H1 (cell line): ENCODE results near the gene ASZ1. TPM values are rescaled to one million over a fixed set of nuclear protein-coding genes. Genes with fewer than 3 reads are reported as not detected.

Experiments
- CTCF ChIA-PET: fragments of 300-600 bp; sonication (Branson Sonifier 250); formaldehyde crosslinking; loops from one replicate; lab custom pipeline; 2021; ENCODE audit not compliant: partially characterized antibody; lab: Charles Lee
- POLR2A ChIA-PET: fragments of 300-600 bp; sonication (Branson Sonifier 250); formaldehyde crosslinking; loops from one replicate; lab custom pipeline; 2021; ENCODE audit warnings: inconsistent platforms; ENCODE audit not compliant: partially characterized antibody; lab: Charles Lee
- DNase-seq, 2 experiments: peaks; one replicate each; pipeline versions ENCODE4 v3.0.0 to v3.0.0-alpha.2; 2010 to 2022; ENCODE audit warnings: low spot score in 2 of 2, low read depth in 1 of 2, mixed read lengths in 1 of 2
- FAIRE-seq: peaks from 2 replicates; lab custom pipeline; 2011; peaks lifted over from hg19 to GRCh38; lab: Jason Lieb, UNC
- H2AFZ ChIP-seq: 2 replicates; pipeline ENCODE4 v1.8.1; 2012; ENCODE audit warnings: low read length, inconsistent platforms
- H2AK5ac ChIP-seq: 2 replicates; pipeline ENCODE4 v1.6.1; 2013; ENCODE audit warnings: low read depth, low read length
- H2BK120ac ChIP-seq: replicated peaks from 2 replicates; pipeline ENCODE3; 2013; ENCODE audit warnings: low read depth, low read length, inconsistent platforms
- H2BK12ac ChIP-seq: 2 replicates; pipeline ENCODE4 v1.6.1; 2013; ENCODE audit warnings: low read depth, low read length
- H2BK15ac ChIP-seq: 2 replicates; pipeline ENCODE4 v1.6.1; 2013; ENCODE audit warnings: low read length
- H2BK20ac ChIP-seq: 2 replicates; pipeline ENCODE4 v1.6.1; 2013; ENCODE audit warnings: low read length
- H2BK5ac ChIP-seq: 2 replicates; pipeline ENCODE4 v1.6.1; 2013; ENCODE audit warnings: low read depth, low read length
- H3K14ac ChIP-seq: 2 replicates; pipeline ENCODE4 v1.6.1; 2013; ENCODE audit warnings: inconsistent platforms; ENCODE audit not compliant: insufficient read length
- H3K18ac ChIP-seq: 2 replicates; pipeline ENCODE4 v1.6.1; 2013; ENCODE audit warnings: low read length; ENCODE audit errors: extremely low read depth
- H3K23ac ChIP-seq: 2 replicates; pipeline ENCODE4 v1.6.1; 2013; ENCODE audit warnings: inconsistent platforms; ENCODE audit not compliant: insufficient read length
- H3K23me2 ChIP-seq: 2 replicates; pipeline ENCODE4 v1.6.1; 2013; ENCODE audit warnings: low read depth, low read length
- H3K27ac ChIP-seq: 2 replicates; pipeline ENCODE4 v1.6.1; 2011; ENCODE audit warnings: low read depth, low read length, inconsistent platforms
- H3K27me3 ChIP-seq, 4 experiments: replicated peaks in 1 of 4; 1 replicate in 1 of 4; 2 replicates in 3 of 4; pipeline versions ENCODE4 v1.6.1 to v1.8.1; 2011 to 2013; ENCODE audit warnings: low read length in 3 of 4, mild to moderate bottlenecking in 3 of 4, inconsistent platforms in 2 of 4, mixed read lengths in 2 of 4, moderate library complexity in 1 of 4; ENCODE audit not compliant: control insufficient read depth in 3 of 4, insufficient read depth in 3 of 4; ENCODE audit errors: extremely low read depth in 1 of 4
- H3K36me3 ChIP-seq, 4 experiments: 2 replicates each; pipeline versions ENCODE4 v1.6.1 to v1.8.1; 2011 to 2013; ENCODE audit warnings: mild to moderate bottlenecking in 4 of 4, low read length in 3 of 4, moderate library complexity in 2 of 4, control low read depth in 1 of 4, inconsistent platforms in 1 of 4; ENCODE audit not compliant: insufficient read depth in 4 of 4, control insufficient read depth in 2 of 4
- H3K4ac ChIP-seq: replicated peaks from 2 replicates; pipeline ENCODE3; 2013; ENCODE audit warnings: low read length, low read depth, mixed read lengths, inconsistent platforms; ENCODE audit not compliant: insufficient read length
- H3K4me1 ChIP-seq, 4 experiments: replicated peaks in 1 of 4; 1 replicate in 1 of 4; 2 replicates in 3 of 4; pipeline versions ENCODE4 v1.6.1 to v1.8.1; 2011 to 2013; ENCODE audit warnings: low read length in 3 of 4, inconsistent platforms in 2 of 4, mixed read lengths in 1 of 4; ENCODE audit not compliant: insufficient read depth in 4 of 4, control insufficient read depth in 3 of 4
- H3K4me2 ChIP-seq, 2 experiments: 2 replicates each; pipeline versions ENCODE4 v1.6.1 to v1.8.1; 2011 to 2013; ENCODE audit warnings: low read depth in 2 of 2, low read length in 2 of 2, control low read depth in 1 of 2, inconsistent platforms in 1 of 2, mild to moderate bottlenecking in 1 of 2; ENCODE audit not compliant: insufficient read depth in 1 of 2
- H3K4me3 ChIP-seq, 4 experiments: fragments of 200-600, 300-600 bp in 1 of 4; sonication (generic), shearing (Covaris generic), sonication (Bioruptor Twin) in 1 of 4; 2 replicates each; pipeline versions ENCODE4 v1.5.1 to v1.8.1; 2011 to 2016; ENCODE audit warnings: low read length in 4 of 4, low read depth in 3 of 4, control low read depth in 2 of 4, inconsistent platforms in 2 of 4, mild to moderate bottlenecking in 2 of 4, mixed read lengths in 1 of 4, moderate library complexity in 1 of 4; ENCODE audit not compliant: insufficient read depth in 2 of 4; ENCODE audit errors: extremely low read depth in 1 of 4
- H3K56ac ChIP-seq: replicated peaks from 2 replicates; pipeline ENCODE3; 2013; ENCODE audit warnings: low read depth, mild to moderate bottlenecking, mixed read lengths, low read length, inconsistent platforms; ENCODE audit not compliant: insufficient read length
- H3K79me1 ChIP-seq: 2 replicates; pipeline ENCODE4 v1.6.1; 2013; ENCODE audit warnings: low read depth, low read length, control low read depth
- H3K79me2 ChIP-seq, 2 experiments: 2 replicates each; pipeline versions ENCODE4 v1.6.1 to v1.8.1; 2012 to 2013; ENCODE audit warnings: low read length in 2 of 2, mild to moderate bottlenecking in 2 of 2, inconsistent platforms in 1 of 2; ENCODE audit not compliant: insufficient read depth in 2 of 2, control insufficient read depth in 1 of 2
- H3K9ac ChIP-seq, 4 experiments: replicated peaks in 1 of 4; 1 replicate in 1 of 4; 2 replicates in 3 of 4; pipeline versions ENCODE4 v1.6.1 to v1.8.1; 2011 to 2013; ENCODE audit warnings: low read depth in 3 of 4, low read length in 3 of 4, control low read depth in 2 of 4, mild to moderate bottlenecking in 2 of 4, moderate library complexity in 2 of 4, inconsistent platforms in 1 of 4; ENCODE audit errors: extremely low read depth in 1 of 4
- H3K9me3 ChIP-seq, 2 experiments: 2 replicates each; pipeline versions ENCODE4 v1.6.1 to v1.8.1; 2012 to 2013; ENCODE audit warnings: mild to moderate bottlenecking in 2 of 2, moderate library complexity in 2 of 2, control low read depth in 1 of 2, inconsistent platforms in 1 of 2, low read depth in 1 of 2, low read length in 1 of 2, mixed read lengths in 1 of 2; ENCODE audit not compliant: insufficient read depth in 2 of 2
- H4K20me1 ChIP-seq, 2 experiments: replicated peaks in 1 of 2; 2 replicates each; pipeline versions ENCODE3 to v1.8.1; 2011 to 2013; ENCODE audit warnings: inconsistent platforms in 2 of 2, low read length in 2 of 2, mild to moderate bottlenecking in 1 of 2; ENCODE audit not compliant: insufficient read depth in 2 of 2, control insufficient read depth in 1 of 2
- H4K5ac ChIP-seq: 2 replicates; pipeline ENCODE4 v1.6.1; 2013; ENCODE audit warnings: low read length, low read depth, mixed read lengths, inconsistent platforms; ENCODE audit not compliant: insufficient read length
- H4K8ac ChIP-seq: 2 replicates; pipeline ENCODE4 v1.8.0; 2013; ENCODE audit warnings: mild to moderate bottlenecking, moderate library complexity, low read length, inconsistent platforms; ENCODE audit not compliant: insufficient read depth; ENCODE audit errors: extremely low read depth
- H4K91ac ChIP-seq: replicated peaks from 2 replicates; pipeline ENCODE3; 2013; ENCODE audit warnings: low read length, mixed read lengths, inconsistent platforms; ENCODE audit not compliant: insufficient read length
- BRCA1 ChIP-seq: IDR thresholded peaks from 2 replicates; pipeline ENCODE4 v1.6.1; 2012; ENCODE audit warnings: low read depth, low read length, improper control_type of control experiment
- CBX8 ChIP-seq: fragments of 300-800, 300-1000 bp; sonication (generic); IDR thresholded peaks from 2 replicates; pipeline ENCODE4 v1.7.1; 2016; ENCODE audit warnings: low read depth, low read length, borderline replicate concordance
- EGR1 ChIP-seq: IDR thresholded peaks from 2 replicates; pipeline ENCODE4 v1.6.1; 2011; ENCODE audit warnings: low read depth, low read length, borderline replicate concordance
- POLR2AphosphoS5 ChIP-seq: IDR thresholded peaks from 2 replicates; pipeline ENCODE4 v1.6.1; 2011; ENCODE audit warnings: low read depth, low read length
- RAD21 ChIP-seq, 2 experiments: IDR thresholded peaks in 1 of 2; conservative IDR thresholded peaks in 1 of 2; 2 replicates each; pipeline ENCODE4 v1.6.1; 2011; ENCODE audit warnings: low read depth in 2 of 2, low read length in 2 of 2, improper control_type of control experiment in 1 of 2, inconsistent platforms in 1 of 2, mild to moderate bottlenecking in 1 of 2, moderate library complexity in 1 of 2
- SAP30 ChIP-seq: fragments of 300-600 bp; sonication (generic); IDR thresholded peaks from 2 replicates; pipeline ENCODE4 v1.7.1; 2012; ENCODE audit warnings: low read length, moderate library complexity, mild to moderate bottlenecking, inconsistent platforms; ENCODE audit not compliant: insufficient read depth, insufficient replicate concordance
- SRF ChIP-seq: IDR thresholded peaks from 2 replicates; pipeline ENCODE4 v1.6.1; 2011; ENCODE audit warnings: mild to moderate bottlenecking, low read depth, low read length, moderate library complexity
- SUZ12 ChIP-seq: fragments of 200-600 bp; sonication (generic); IDR thresholded peaks from 2 replicates; pipeline ENCODE4 v1.6.1; 2012; ENCODE audit warnings: mild to moderate bottlenecking, inconsistent platforms, low read length, moderate library complexity, mixed read lengths
- TEAD4 ChIP-seq: IDR thresholded peaks from 2 replicates; pipeline ENCODE4 v1.6.1; 2012; ENCODE audit warnings: low read depth, low read length, inconsistent platforms, mixed read lengths
- polyA plus RNA-seq, 7 experiments: library from polyadenylated mRNA; depleted of rRNA in 3 of 7; stranded (reverse) in 5 of 7; unstranded in 2 of 7; fragments of >200 nt in 5 of 7; fragments of 200-250 nt in 2 of 7; gene quantifications; 1 replicate in 5 of 7; 2 replicates in 1 of 7; 4 replicates in 1 of 7; pipeline versions ENCODE4 v1.2.1 to v1.2.3, GENCODE V29; 2011 to 2013; ENCODE audit warnings: missing spikeins in 2 of 7, mixed read lengths in 2 of 7
- total RNA-seq: library from RNA; stranded (reverse); fragmentation: NEBNext Ultra II Directional; extraction: Animal tissue kit (Norgen Biotek cat#: 25700); gene quantifications from 2 replicates; pipeline ENCODE4 v1.2.1, GENCODE V29; 2021
- TF ChIP-seq, protein P1 (sequence below), 3 experiments: IDR thresholded peaks; 1 replicate in 2 of 3; 2 replicates in 1 of 3; pipeline versions ENCODE4 v1.5.1 to v1.6.1; 2011; ENCODE audit warnings: low read length in 3 of 3, mild to moderate bottlenecking in 3 of 3, inconsistent platforms in 2 of 3, low read depth in 1 of 3, moderate library complexity in 1 of 3; ENCODE audit not compliant: insufficient read depth in 1 of 3; ENCODE audit errors: control extremely low read depth in 1 of 3

The ASZ1 gene
- total and polyA plus RNA-seq, 2 of the 8 experiments (the other 6 are each of a cell fraction or from before 2014, with no cell fraction given) = not detected

DNA sequence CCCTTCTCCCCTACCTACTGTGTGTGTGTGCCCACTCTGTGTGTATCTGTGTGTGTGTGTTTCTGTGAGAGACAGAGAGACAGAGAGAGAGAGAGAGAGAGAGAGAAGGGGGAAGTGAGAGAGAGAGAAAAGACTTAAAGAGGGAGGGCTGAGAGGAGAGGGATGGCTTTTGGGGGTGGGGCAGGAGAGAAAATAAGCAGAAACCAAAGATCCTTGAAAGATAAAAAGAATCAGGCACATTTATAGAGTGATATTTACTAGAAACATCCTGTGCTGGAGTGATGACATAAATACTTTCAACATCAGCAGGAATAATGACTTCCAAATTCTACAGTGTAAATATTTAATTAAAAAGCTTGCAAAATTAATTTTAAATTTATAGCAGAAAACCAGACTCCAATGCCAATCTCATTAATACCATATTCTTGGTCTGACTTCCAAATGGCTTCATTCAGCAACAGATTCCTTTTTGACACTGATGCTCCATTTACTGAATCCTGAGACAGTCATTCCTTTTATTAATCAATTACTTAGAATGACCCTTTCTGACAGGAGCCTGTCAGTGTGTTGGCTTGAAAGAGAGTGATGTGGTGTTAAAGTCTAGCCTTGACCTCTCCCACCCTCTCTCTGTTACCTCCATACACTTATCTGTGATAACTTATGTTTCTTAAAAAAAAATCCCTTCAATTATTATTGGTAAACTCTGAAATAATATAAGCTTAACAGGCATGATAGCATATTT lies 62.8 kb downstream of the ASZ1 start:
- FAIRE-seq = no peak
- CTCF ChIA-PET = interaction anchor here (0.8 to 1.2 kb wide), 2 partner anchors 22 to 789 kb away, joined by 3 read pairs; no protein-coding TSS in a partner anchor
- no peak overlapping the region for H2BK15ac ChIP-seq
- TF ChIP-seq SRF (no peak), SUZ12 (no peak), BRCA1 (no peak), TEAD4 (no peak), CBX8 (no peak), SAP30 (no peak), EGR1 (no peak), POLR2AphosphoS5 (no peak), RAD21 (IDR thresholded peaks at IDR 0.05 in 1 of 2, conservative IDR thresholded peaks at IDR 0.05 in 1 of 2; ENCODE audit: low read depth in 2 of 2, low read length in 2 of 2) (no peak)
- TF ChIP-seq, protein P1, sequence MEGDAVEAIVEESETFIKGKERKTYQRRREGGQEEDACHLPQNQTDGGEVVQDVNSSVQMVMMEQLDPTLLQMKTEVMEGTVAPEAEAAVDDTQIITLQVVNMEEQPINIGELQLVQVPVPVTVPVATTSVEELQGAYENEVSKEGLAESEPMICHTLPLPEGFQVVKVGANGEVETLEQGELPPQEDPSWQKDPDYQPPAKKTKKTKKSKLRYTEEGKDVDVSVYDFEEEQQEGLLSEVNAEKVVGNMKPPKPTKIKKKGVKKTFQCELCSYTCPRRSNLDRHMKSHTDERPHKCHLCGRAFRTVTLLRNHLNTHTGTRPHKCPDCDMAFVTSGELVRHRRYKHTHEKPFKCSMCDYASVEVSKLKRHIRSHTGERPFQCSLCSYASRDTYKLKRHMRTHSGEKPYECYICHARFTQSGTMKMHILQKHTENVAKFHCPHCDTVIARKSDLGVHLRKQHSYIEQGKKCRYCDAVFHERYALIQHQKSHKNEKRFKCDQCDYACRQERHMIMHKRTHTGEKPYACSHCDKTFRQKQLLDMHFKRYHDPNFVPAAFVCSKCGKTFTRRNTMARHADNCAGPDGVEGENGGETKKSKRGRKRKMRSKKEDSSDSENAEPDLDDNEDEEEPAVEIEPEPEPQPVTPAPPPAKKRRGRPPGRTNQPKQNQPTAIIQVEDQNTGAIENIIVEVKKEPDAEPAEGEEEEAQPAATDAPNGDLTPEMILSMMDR (IDR thresholded peaks at IDR 0.05; ENCODE audit: control extremely low read depth in 1 of 3, insufficient read depth in 1 of 3, low read depth in 1 of 3, low read length in 3 of 3) = no peak

More for the DNA sequence above, 62.8 kb downstream of the ASZ1 start:
- no peaks in the 10 kb centered on the region for H3K79me1 ChIP-seq
- no peak overlapping the region for H2BK120ac ChIP-seq
- H3K9me3 ChIP-seq = no peaks in the 10 kb centered on the region
- no peak overlapping the region for H3K18ac ChIP-seq
- no peak overlapping the region for H4K5ac ChIP-seq
- no peaks in the 10 kb centered on the region for H3K27me3 ChIP-seq
- no peak overlapping the region for H4K8ac ChIP-seq
- POLR2A ChIA-PET = no interaction called here
- H4K20me1 ChIP-seq = no peaks in the 10 kb centered on the region
- no peak overlapping the region for H2AFZ ChIP-seq
- no peak overlapping the region for H3K14ac ChIP-seq
- no peak overlapping the region for H2BK12ac ChIP-seq
- H2BK20ac ChIP-seq = no peak overlapping the region
- no peak for DNase-seq
- H2AK5ac ChIP-seq = no peak overlapping the region
- no peaks in the 10 kb centered on the region for H3K79me2 ChIP-seq
- H3K23ac ChIP-seq = no peak overlapping the region
- H3K56ac ChIP-seq = no peak overlapping the region
- no peak overlapping the region for H3K4me3 ChIP-seq
- no peak overlapping the region for H3K27ac ChIP-seq
- H3K4ac ChIP-seq = no peak overlapping the region
- no peaks in the 10 kb centered on the region; the same call in 1 of the 2 replicates for H3K23me2 ChIP-seq
- no peak overlapping the region for H2BK5ac ChIP-seq
- H3K4me1 ChIP-seq = no peaks in the 10 kb centered on the region
- H3K36me3 ChIP-seq = no peaks in the 10 kb centered on the region
- H4K91ac ChIP-seq = no peak overlapping the region
- H3K4me2 ChIP-seq = no peak overlapping the region
- H3K9ac ChIP-seq = no peak overlapping the region
